Neural cell (in vitro differentiated cells): ENCODE data around the gene EQTN. TPM values are rescaled to one million over a fixed set of nuclear protein-coding genes. Genes with fewer than 3 reads are reported as not detected.
"Not testable (repeated sequence)": the region's sequence is repeated elsewhere in the genome, so short reads cannot be mapped to it uniquely, and the experiment has no call there.

Source experiments
- H2AFZ ChIP-seq: fragments of 200-600, 300-800 bp; sonication (generic), shearing (Covaris generic); 2 replicates; pipeline ENCODE4 v1.6.0; 2014; ENCODE audit warnings: low read depth, mild to moderate bottlenecking, antibody characterized with exemption, low read length, moderate library complexity
- H3F3A ChIP-seq: fragments of 200-600 bp; shearing (Covaris generic); 2 replicates; pipeline ENCODE4 v1.6.1; 2016; ENCODE audit warnings: mild to moderate bottlenecking, moderate library complexity, mixed read lengths, antibody characterized with exemption, low read length; ENCODE audit not compliant: insufficient read depth, poor library complexity, severe bottlenecking
- H3K27ac ChIP-seq: fragments of 200-600, 300-800 bp; sonication (generic), shearing (Covaris generic); 2 replicates; pipeline ENCODE4 v1.5.1; 2014; ENCODE audit warnings: mild to moderate bottlenecking, low read length, moderate library complexity
- H3K27me3 ChIP-seq: fragments of 300-800, 200-600 bp; sonication (generic), shearing (Covaris generic); 2 replicates; pipeline ENCODE4 v1.6.0; 2014; ENCODE audit warnings: mild to moderate bottlenecking, low read depth, low read length, moderate library complexity; ENCODE audit not compliant: insufficient read depth
- H3K36me3 ChIP-seq: fragments of 300-800, 200-600 bp; sonication (generic), shearing (Covaris generic); 2 replicates; pipeline ENCODE4 v1.5.1; 2014; ENCODE audit warnings: mild to moderate bottlenecking, antibody characterized with exemption, low read length, moderate library complexity; ENCODE audit not compliant: insufficient read depth
- H3K4me2 ChIP-seq: fragments of 300-800, 200-600 bp; sonication (generic), shearing (Covaris generic); 2 replicates; pipeline ENCODE4 v1.6.0; 2014; ENCODE audit warnings: mild to moderate bottlenecking, low read length
- H3K4me3 ChIP-seq: fragments of 300-800, 200-600 bp; sonication (generic), shearing (Covaris generic); 2 replicates; pipeline ENCODE4 v1.5.1; 2014; ENCODE audit warnings: mild to moderate bottlenecking, low read length, moderate library complexity
- H3K79me2 ChIP-seq: fragments of 200-600 bp; shearing (Covaris generic); replicated peaks from 2 replicates; pipeline ENCODE4 v1.6.0; 2014; ENCODE audit warnings: mild to moderate bottlenecking, low read length, moderate library complexity; ENCODE audit not compliant: insufficient read depth
- H3K9ac ChIP-seq: fragments of 300-800, 200-600 bp; sonication (generic), shearing (Covaris generic); 2 replicates; pipeline ENCODE4 v1.6.1; 2016; ENCODE audit warnings: mild to moderate bottlenecking, low read length, mixed read lengths
- H3K9me2 ChIP-seq: fragments of 200-600 bp; shearing (Covaris generic); 2 replicates; pipeline ENCODE4 v1.6.1; 2016; ENCODE audit warnings: mild to moderate bottlenecking, low read length, mixed read lengths; ENCODE audit not compliant: insufficient read depth
- H3K9me3 ChIP-seq: fragments of 200-600, 300-800 bp; sonication (generic), shearing (Covaris generic); 2 replicates; pipeline ENCODE4 v1.6.1; 2016; ENCODE audit warnings: mild to moderate bottlenecking, mixed run types, low read length, moderate library complexity, mixed read lengths
- H4K20me1 ChIP-seq: fragments of 200-600 bp; shearing (Covaris generic); 2 replicates; pipeline ENCODE4 v1.6.1; 2016; ENCODE audit warnings: mild to moderate bottlenecking, mixed run types; ENCODE audit not compliant: insufficient read depth
- POLR2AphosphoS5 ChIP-seq: IDR thresholded peaks from 2 replicates; pipeline ENCODE4 v1.6.1; 2012
- RAD21 ChIP-seq: fragments of 450-650 bp; conservative IDR thresholded peaks from 2 replicates; pipeline ENCODE4 v1.6.1; 2014; ENCODE audit warnings: antibody characterized with exemption, mild to moderate bottlenecking, moderate library complexity
- SMC3 ChIP-seq: fragments of 450-650 bp; conservative IDR thresholded peaks from 2 replicates; pipeline ENCODE4 v1.6.1; 2014; ENCODE audit warnings: antibody characterized with exemption, mild to moderate bottlenecking, moderate library complexity; ENCODE audit not compliant: poor library complexity
- polyA plus RNA-seq: library from polyadenylated mRNA; depleted of rRNA; stranded (reverse); fragments of >200 nt; gene quantifications from 2 replicates; pipeline ENCODE4 v1.2.3, GENCODE V29; 2014
- TF ChIP-seq, protein P1 (sequence below): fragments of 450-650 bp; IDR thresholded peaks from 2 replicates; pipeline ENCODE4 v1.5.1; 2014; ENCODE audit warnings: antibody characterized with exemption, mild to moderate bottlenecking, moderate library complexity; ENCODE audit not compliant: poor library complexity, severe bottlenecking

Gene EQTN
- polyA plus RNA-seq, 1 donor from 2014 or later: not detected

DNA sequence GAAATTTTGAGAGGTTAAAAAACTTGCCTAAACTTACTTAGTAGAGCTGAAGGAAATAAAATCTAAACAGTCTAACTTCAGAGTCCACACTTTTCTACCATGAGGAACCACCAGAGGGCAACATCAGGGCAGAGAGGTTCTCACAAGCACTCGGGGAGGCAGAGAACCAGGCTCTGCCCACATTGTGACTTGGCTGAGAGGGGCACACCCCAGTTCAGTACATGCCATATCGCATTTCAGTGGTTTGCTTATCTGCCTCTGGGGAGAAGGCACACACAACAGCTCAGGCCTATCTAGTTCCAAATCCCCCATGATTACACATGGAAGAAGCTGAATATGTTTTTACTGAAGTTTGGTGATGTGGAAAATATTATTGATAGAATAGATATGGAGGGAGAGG is 49.2 kb downstream of the EQTN start:
- H3K9me3 ChIP-seq: no peaks in the 10 kb centered on the region
- H3K27ac ChIP-seq: no peak overlapping the region
- TF ChIP-seq, protein P1, sequence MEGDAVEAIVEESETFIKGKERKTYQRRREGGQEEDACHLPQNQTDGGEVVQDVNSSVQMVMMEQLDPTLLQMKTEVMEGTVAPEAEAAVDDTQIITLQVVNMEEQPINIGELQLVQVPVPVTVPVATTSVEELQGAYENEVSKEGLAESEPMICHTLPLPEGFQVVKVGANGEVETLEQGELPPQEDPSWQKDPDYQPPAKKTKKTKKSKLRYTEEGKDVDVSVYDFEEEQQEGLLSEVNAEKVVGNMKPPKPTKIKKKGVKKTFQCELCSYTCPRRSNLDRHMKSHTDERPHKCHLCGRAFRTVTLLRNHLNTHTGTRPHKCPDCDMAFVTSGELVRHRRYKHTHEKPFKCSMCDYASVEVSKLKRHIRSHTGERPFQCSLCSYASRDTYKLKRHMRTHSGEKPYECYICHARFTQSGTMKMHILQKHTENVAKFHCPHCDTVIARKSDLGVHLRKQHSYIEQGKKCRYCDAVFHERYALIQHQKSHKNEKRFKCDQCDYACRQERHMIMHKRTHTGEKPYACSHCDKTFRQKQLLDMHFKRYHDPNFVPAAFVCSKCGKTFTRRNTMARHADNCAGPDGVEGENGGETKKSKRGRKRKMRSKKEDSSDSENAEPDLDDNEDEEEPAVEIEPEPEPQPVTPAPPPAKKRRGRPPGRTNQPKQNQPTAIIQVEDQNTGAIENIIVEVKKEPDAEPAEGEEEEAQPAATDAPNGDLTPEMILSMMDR: peak; percentile 21
- TF ChIP-seq RAD21: no peak
- TF ChIP-seq SMC3: no peak
- TF ChIP-seq POLR2AphosphoS5: no peak
- H3K4me3 ChIP-seq: no peak overlapping the region
- H3K27me3 ChIP-seq: no peaks in the 10 kb centered on the region
- no peaks in the 10 kb centered on the region for H3K9me2 ChIP-seq
- H3F3A ChIP-seq: no peaks in the 10 kb centered on the region
- no peaks in the 10 kb centered on the region for H3K79me2 ChIP-seq
- no peaks in the 10 kb centered on the region for H4K20me1 ChIP-seq
- no peaks in the 10 kb centered on the region for H3K36me3 ChIP-seq
- H2AFZ ChIP-seq: no peak overlapping the region
- H3K9ac ChIP-seq: no peak overlapping the region
- no peak overlapping the region for H3K4me2 ChIP-seq

- H2AFZ ChIP-seq, H3K9me3 ChIP-seq, H3K9me2 ChIP-seq, H3K4me2 ChIP-seq, H3K27ac ChIP-seq, H3K79me2 ChIP-seq, H3F3A ChIP-seq, H3K36me3 ChIP-seq, H3K27me3 ChIP-seq, H3K4me3 ChIP-seq, H3K9ac ChIP-seq, H4K20me1 ChIP-seq: not testable (repeated sequence)
These were observed 57.3 kb downstream of the EQTN start for GRCh38 chr9:27239648-27240047.

Other genes with a start within 250 kb of the EQTN start
- 0.83 TPM in 1 of 2 replicates, not detected in the other for gene TEK, start 187.9 kb downstream of the EQTN start, polyA plus RNA-seq
- not detected in 2 replicates for gene IFNK, start 227.1 kb upstream of the EQTN start, polyA plus RNA-seq
- 1.8 and 2.2 TPM in 2 replicates for gene MOB3B, start 232.7 kb upstream of the EQTN start, polyA plus RNA-seq